ENCODE measurements around the gene ABCA9. TPM values are rescaled to one million over a fixed set of nuclear protein-coding genes. Genes with fewer than 3 reads are reported as not detected.
A peak's percentile ranks its signal among the peaks of the same experiment; 100 is the strongest.
"Not testable (repeated sequence)": the region's sequence is repeated elsewhere in the genome, so short reads cannot be mapped to it uniquely, and the experiment has no call there.

The ABCA9 gene
- total and polyA plus RNA-seq, 2 of the 13 experiments (the other 11 are each of a cell fraction or from before 2014, with no cell fraction given), result 0.04 TPM; not detected in 1

DNA sequence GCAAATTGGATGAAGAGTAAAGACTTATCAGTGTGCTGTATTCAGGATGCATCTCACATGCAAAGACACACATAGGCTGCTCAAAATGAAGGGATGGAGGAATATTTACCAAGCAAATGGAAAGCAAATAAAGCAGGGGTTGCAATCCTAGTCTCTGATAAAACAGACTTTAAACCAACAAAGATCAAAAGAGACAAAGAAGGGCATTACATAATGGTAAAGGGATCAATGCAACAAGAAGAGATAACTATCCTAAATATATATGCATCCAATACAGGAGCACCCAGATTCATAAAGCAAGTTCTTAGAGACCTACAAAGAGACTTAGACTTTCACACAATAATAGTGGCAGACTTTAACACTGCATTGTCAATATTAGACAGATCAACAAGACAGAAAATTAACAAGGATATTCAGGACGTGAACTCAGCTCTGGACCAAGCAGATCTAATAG, 12.1 kb upstream of the ABCA9 start (continued):
- TF ChIP-seq CREB1, NONO (IDR thresholded peaks at IDR 0.05): not testable (repeated sequence)
- peak; percentile 66 for TF ChIP-seq CREB1 (CRISPR knock-in tag; IDR thresholded peaks at IDR 0.05)
- TF ChIP-seq CEBPB (IDR thresholded peaks at IDR 0.05; ENCODE audit: borderline replicate concordance, low read depth, low read length), result 0 out of 2 replicates have a peak, but pooled peaks have one; percentile 24
- TF ChIP-seq MED13 (CRISPR knock-in tag; IDR thresholded peaks at IDR 0.05), result peak; percentile 79; the same call in 1 of the 2 replicates
- peak; percentile 58; the same call in 1 of the 2 replicates for TF ChIP-seq ZNF317 (CRISPR knock-in tag; IDR thresholded peaks at IDR 0.05)
- peak; percentile 74; the same call in 1 of the 2 replicates for TF ChIP-seq ZNF292 (CRISPR knock-in tag; IDR thresholded peaks at IDR 0.05; ENCODE audit: borderline replicate concordance, low read depth)
- peak; percentile 90 for TF ChIP-seq DPF2 (CRISPR knock-in tag; IDR thresholded peaks at IDR 0.05; ENCODE audit: borderline replicate concordance, low read depth)
- peak; percentile 84 for TF ChIP-seq ZSCAN9 (CRISPR knock-in tag; IDR thresholded peaks at IDR 0.05; ENCODE audit: borderline replicate concordance)
- peak; percentile 72; the same call in 1 of the 2 replicates for TF ChIP-seq ZBTB7B (CRISPR knock-in tag; IDR thresholded peaks at IDR 0.05)
- TF ChIP-seq HDAC2 (CRISPR knock-in tag; IDR thresholded peaks at IDR 0.05), result peak; percentile 94
- peak; percentile 61; the same call in 1 of the 2 replicates for TF ChIP-seq SIX4 (CRISPR knock-in tag; IDR thresholded peaks at IDR 0.05)
- peak; percentile 69 for TF ChIP-seq ZMYM2 (CRISPR knock-in tag; IDR thresholded peaks at IDR 0.05)
- TF ChIP-seq ZNF644 (CRISPR knock-in tag; IDR thresholded peaks at IDR 0.05; ENCODE audit: low read depth), result peak; percentile 59; the same call in 1 of the 2 replicates
- peak; percentile 98 for TF ChIP-seq RCOR2 (CRISPR knock-in tag; IDR thresholded peaks at IDR 0.05)
- TF ChIP-seq NFKBIZ (CRISPR knock-in tag; IDR thresholded peaks at IDR 0.05), result 0 out of 2 replicates have a peak, but pooled peaks have one; percentile 43
- peak; percentile 44; the same call in 1 of the 2 replicates for TF ChIP-seq ZNF34 (CRISPR knock-in tag; IDR thresholded peaks at IDR 0.05; ENCODE audit: borderline replicate concordance)
- TF ChIP-seq ZBTB20 (CRISPR knock-in tag; IDR thresholded peaks at IDR 0.05; ENCODE audit: borderline replicate concordance, low read depth), result peak; percentile 87
- 0 out of 2 replicates have a peak, but pooled peaks have one; percentile 33 for TF ChIP-seq NONO (CRISPR knock-in tag; conservative IDR thresholded peaks at IDR 0.05)
- TF ChIP-seq, protein P1, sequence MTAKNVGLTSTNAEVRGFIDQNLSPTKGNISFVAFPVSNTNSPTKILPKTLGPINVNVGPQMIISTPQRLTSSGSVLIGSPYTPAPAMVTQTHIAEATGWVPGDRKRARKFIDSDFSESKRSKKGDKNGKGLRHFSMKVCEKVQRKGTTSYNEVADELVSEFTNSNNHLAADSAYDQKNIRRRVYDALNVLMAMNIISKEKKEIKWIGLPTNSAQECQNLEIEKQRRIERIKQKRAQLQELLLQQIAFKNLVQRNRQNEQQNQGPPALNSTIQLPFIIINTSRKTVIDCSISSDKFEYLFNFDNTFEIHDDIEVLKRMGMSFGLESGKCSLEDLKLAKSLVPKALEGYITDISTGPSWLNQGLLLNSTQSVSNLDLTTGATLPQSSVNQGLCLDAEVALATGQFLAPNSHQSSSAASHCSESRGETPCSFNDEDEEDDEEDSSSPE (CRISPR knock-in tag; IDR thresholded peaks at IDR 0.05), result peak; percentile 52
- TF ChIP-seq SKIL (CRISPR knock-in tag; IDR thresholded peaks at IDR 0.05; ENCODE audit: borderline replicate concordance), result peak; percentile 80
- TF ChIP-seq, protein P2, sequence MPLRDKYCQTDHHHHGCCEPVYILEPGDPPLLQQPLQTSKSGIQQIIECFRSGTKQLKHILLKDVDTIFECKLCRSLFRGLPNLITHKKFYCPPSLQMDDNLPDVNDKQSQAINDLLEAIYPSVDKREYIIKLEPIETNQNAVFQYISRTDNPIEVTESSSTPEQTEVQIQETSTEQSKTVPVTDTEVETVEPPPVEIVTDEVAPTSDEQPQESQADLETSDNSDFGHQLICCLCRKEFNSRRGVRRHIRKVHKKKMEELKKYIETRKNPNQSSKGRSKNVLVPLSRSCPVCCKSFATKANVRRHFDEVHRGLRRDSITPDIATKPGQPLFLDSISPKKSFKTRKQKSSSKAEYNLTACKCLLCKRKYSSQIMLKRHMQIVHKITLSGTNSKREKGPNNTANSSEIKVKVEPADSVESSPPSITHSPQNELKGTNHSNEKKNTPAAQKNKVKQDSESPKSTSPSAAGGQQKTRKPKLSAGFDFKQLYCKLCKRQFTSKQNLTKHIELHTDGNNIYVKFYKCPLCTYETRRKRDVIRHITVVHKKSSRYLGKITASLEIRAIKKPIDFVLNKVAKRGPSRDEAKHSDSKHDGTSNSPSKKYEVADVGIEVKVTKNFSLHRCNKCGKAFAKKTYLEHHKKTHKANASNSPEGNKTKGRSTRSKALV (CRISPR knock-in tag; IDR thresholded peaks at IDR 0.05), result 0 out of 2 replicates have a peak, but pooled peaks have one; percentile 24
- TF ChIP-seq ZMYM4 (CRISPR knock-in tag; IDR thresholded peaks at IDR 0.05), result peak; percentile 87
- TF ChIP-seq MEIS1 (CRISPR knock-in tag; IDR thresholded peaks at IDR 0.05; ENCODE audit: borderline replicate concordance), result peak; percentile 55; the same call in 1 of the 2 replicates
- peak; percentile 90 for TF ChIP-seq RXRB (CRISPR knock-in tag; IDR thresholded peaks at IDR 0.05; ENCODE audit: borderline replicate concordance)
- peak; percentile 86; the same call in 1 of the 2 replicates for TF ChIP-seq ELF3 (CRISPR knock-in tag; IDR thresholded peaks at IDR 0.05)
- peak; percentile 63; the same call in 1 of the 2 replicates for TF ChIP-seq ATM (IDR thresholded peaks at IDR 0.05; ENCODE audit: borderline replicate concordance)
- peak; percentile 61; the same call in 1 of the 2 replicates for TF ChIP-seq TBX2 (CRISPR knock-in tag; IDR thresholded peaks at IDR 0.05; ENCODE audit: borderline replicate concordance)
